H1 (cell line): Measurements from ENCODE around the gene BHMT2. TPM values are rescaled to one million over a fixed set of nuclear protein-coding genes. Genes with fewer than 3 reads are reported as not detected.
A peak's percentile ranks its signal among the peaks of the same experiment; 100 is the strongest.

Source experiments
- CTCF ChIA-PET: fragments of 300-600 bp; sonication (Branson Sonifier 250); formaldehyde crosslinking; loops from one replicate; lab custom pipeline; 2021; ENCODE audit not compliant: partially characterized antibody; lab: Charles Lee
- POLR2A ChIA-PET: fragments of 300-600 bp; sonication (Branson Sonifier 250); formaldehyde crosslinking; loops from one replicate; lab custom pipeline; 2021; ENCODE audit warnings: inconsistent platforms; ENCODE audit not compliant: partially characterized antibody; lab: Charles Lee
- DNase-seq, 2 experiments: peaks; one replicate each; pipeline versions ENCODE4 v3.0.0 to v3.0.0-alpha.2; 2010 to 2022; ENCODE audit warnings: low spot score in 2 of 2, low read depth in 1 of 2, mixed read lengths in 1 of 2
- FAIRE-seq: peaks from 2 replicates; lab custom pipeline; 2011; peaks lifted over from hg19 to GRCh38; lab: Jason Lieb, UNC
- H2AFZ ChIP-seq: 2 replicates; pipeline ENCODE4 v1.8.1; 2012; ENCODE audit warnings: low read length, inconsistent platforms
- H2AK5ac ChIP-seq: 2 replicates; pipeline ENCODE4 v1.6.1; 2013; ENCODE audit warnings: low read depth, low read length
- H2BK120ac ChIP-seq: replicated peaks from 2 replicates; pipeline ENCODE3; 2013; ENCODE audit warnings: low read depth, low read length, inconsistent platforms
- H2BK12ac ChIP-seq: 2 replicates; pipeline ENCODE4 v1.6.1; 2013; ENCODE audit warnings: low read depth, low read length
- H2BK15ac ChIP-seq: 2 replicates; pipeline ENCODE4 v1.6.1; 2013; ENCODE audit warnings: low read length
- H2BK20ac ChIP-seq: 2 replicates; pipeline ENCODE4 v1.6.1; 2013; ENCODE audit warnings: low read length
- H2BK5ac ChIP-seq: 2 replicates; pipeline ENCODE4 v1.6.1; 2013; ENCODE audit warnings: low read depth, low read length
- H3K14ac ChIP-seq: 2 replicates; pipeline ENCODE4 v1.6.1; 2013; ENCODE audit warnings: inconsistent platforms; ENCODE audit not compliant: insufficient read length
- H3K18ac ChIP-seq: 2 replicates; pipeline ENCODE4 v1.6.1; 2013; ENCODE audit warnings: low read length; ENCODE audit errors: extremely low read depth
- H3K23ac ChIP-seq: 2 replicates; pipeline ENCODE4 v1.6.1; 2013; ENCODE audit warnings: inconsistent platforms; ENCODE audit not compliant: insufficient read length
- H3K23me2 ChIP-seq: 2 replicates; pipeline ENCODE4 v1.6.1; 2013; ENCODE audit warnings: low read depth, low read length
- H3K27ac ChIP-seq: 2 replicates; pipeline ENCODE4 v1.6.1; 2011; ENCODE audit warnings: low read depth, low read length, inconsistent platforms
- H3K27me3 ChIP-seq, 4 experiments: replicated peaks in 1 of 4; 1 replicate in 1 of 4; 2 replicates in 3 of 4; pipeline versions ENCODE4 v1.6.1 to v1.8.1; 2011 to 2013; ENCODE audit warnings: low read length in 3 of 4, mild to moderate bottlenecking in 3 of 4, inconsistent platforms in 2 of 4, mixed read lengths in 2 of 4, moderate library complexity in 1 of 4; ENCODE audit not compliant: control insufficient read depth in 3 of 4, insufficient read depth in 3 of 4; ENCODE audit errors: extremely low read depth in 1 of 4
- H3K36me3 ChIP-seq, 4 experiments: 2 replicates each; pipeline versions ENCODE4 v1.6.1 to v1.8.1; 2011 to 2013; ENCODE audit warnings: mild to moderate bottlenecking in 4 of 4, low read length in 3 of 4, moderate library complexity in 2 of 4, control low read depth in 1 of 4, inconsistent platforms in 1 of 4; ENCODE audit not compliant: insufficient read depth in 4 of 4, control insufficient read depth in 2 of 4
- H3K4ac ChIP-seq: replicated peaks from 2 replicates; pipeline ENCODE3; 2013; ENCODE audit warnings: low read length, low read depth, mixed read lengths, inconsistent platforms; ENCODE audit not compliant: insufficient read length
- H3K4me1 ChIP-seq, 4 experiments: replicated peaks in 1 of 4; 1 replicate in 1 of 4; 2 replicates in 3 of 4; pipeline versions ENCODE4 v1.6.1 to v1.8.1; 2011 to 2013; ENCODE audit warnings: low read length in 3 of 4, inconsistent platforms in 2 of 4, mixed read lengths in 1 of 4; ENCODE audit not compliant: insufficient read depth in 4 of 4, control insufficient read depth in 3 of 4
- H3K4me2 ChIP-seq, 2 experiments: 2 replicates each; pipeline versions ENCODE4 v1.6.1 to v1.8.1; 2011 to 2013; ENCODE audit warnings: low read depth in 2 of 2, low read length in 2 of 2, control low read depth in 1 of 2, inconsistent platforms in 1 of 2, mild to moderate bottlenecking in 1 of 2; ENCODE audit not compliant: insufficient read depth in 1 of 2
- H3K4me3 ChIP-seq, 4 experiments: fragments of 200-600, 300-600 bp in 1 of 4; sonication (generic), shearing (Covaris generic), sonication (Bioruptor Twin) in 1 of 4; 2 replicates each; pipeline versions ENCODE4 v1.5.1 to v1.8.1; 2011 to 2016; ENCODE audit warnings: low read length in 4 of 4, low read depth in 3 of 4, control low read depth in 2 of 4, inconsistent platforms in 2 of 4, mild to moderate bottlenecking in 2 of 4, mixed read lengths in 1 of 4, moderate library complexity in 1 of 4; ENCODE audit not compliant: insufficient read depth in 2 of 4; ENCODE audit errors: extremely low read depth in 1 of 4
- H3K56ac ChIP-seq: replicated peaks from 2 replicates; pipeline ENCODE3; 2013; ENCODE audit warnings: low read depth, mild to moderate bottlenecking, mixed read lengths, low read length, inconsistent platforms; ENCODE audit not compliant: insufficient read length
- H3K79me1 ChIP-seq: 2 replicates; pipeline ENCODE4 v1.6.1; 2013; ENCODE audit warnings: low read depth, low read length, control low read depth
- H3K79me2 ChIP-seq, 2 experiments: 2 replicates each; pipeline versions ENCODE4 v1.6.1 to v1.8.1; 2012 to 2013; ENCODE audit warnings: low read length in 2 of 2, mild to moderate bottlenecking in 2 of 2, inconsistent platforms in 1 of 2; ENCODE audit not compliant: insufficient read depth in 2 of 2, control insufficient read depth in 1 of 2
- H3K9ac ChIP-seq, 4 experiments: replicated peaks in 1 of 4; 1 replicate in 1 of 4; 2 replicates in 3 of 4; pipeline versions ENCODE4 v1.6.1 to v1.8.1; 2011 to 2013; ENCODE audit warnings: low read depth in 3 of 4, low read length in 3 of 4, control low read depth in 2 of 4, mild to moderate bottlenecking in 2 of 4, moderate library complexity in 2 of 4, inconsistent platforms in 1 of 4; ENCODE audit errors: extremely low read depth in 1 of 4
- H3K9me3 ChIP-seq, 2 experiments: 2 replicates each; pipeline versions ENCODE4 v1.6.1 to v1.8.1; 2012 to 2013; ENCODE audit warnings: mild to moderate bottlenecking in 2 of 2, moderate library complexity in 2 of 2, control low read depth in 1 of 2, inconsistent platforms in 1 of 2, low read depth in 1 of 2, low read length in 1 of 2, mixed read lengths in 1 of 2; ENCODE audit not compliant: insufficient read depth in 2 of 2
- H4K20me1 ChIP-seq, 2 experiments: replicated peaks in 1 of 2; 2 replicates each; pipeline versions ENCODE3 to v1.8.1; 2011 to 2013; ENCODE audit warnings: inconsistent platforms in 2 of 2, low read length in 2 of 2, mild to moderate bottlenecking in 1 of 2; ENCODE audit not compliant: insufficient read depth in 2 of 2, control insufficient read depth in 1 of 2
- H4K5ac ChIP-seq: 2 replicates; pipeline ENCODE4 v1.6.1; 2013; ENCODE audit warnings: low read length, low read depth, mixed read lengths, inconsistent platforms; ENCODE audit not compliant: insufficient read length
- H4K8ac ChIP-seq: 2 replicates; pipeline ENCODE4 v1.8.0; 2013; ENCODE audit warnings: mild to moderate bottlenecking, moderate library complexity, low read length, inconsistent platforms; ENCODE audit not compliant: insufficient read depth; ENCODE audit errors: extremely low read depth
- H4K91ac ChIP-seq: replicated peaks from 2 replicates; pipeline ENCODE3; 2013; ENCODE audit warnings: low read length, mixed read lengths, inconsistent platforms; ENCODE audit not compliant: insufficient read length
- ASH2L ChIP-seq: fragments of 200-600, 300-600 bp; sonication (generic); IDR thresholded peaks from one replicate; pipeline ENCODE4 v1.7.1; 2017; ENCODE audit warnings: low read length
- KDM4A ChIP-seq: IDR thresholded peaks from one replicate; pipeline ENCODE4 v1.7.1; 2012; ENCODE audit warnings: low read depth, mild to moderate bottlenecking, moderate library complexity, low read length, inconsistent platforms; ENCODE audit not compliant: severe bottlenecking
- POU5F1 ChIP-seq: IDR thresholded peaks from 2 replicates; pipeline ENCODE4 v1.6.1; 2011; ENCODE audit warnings: low read depth, mild to moderate bottlenecking, low read length, moderate library complexity
- RFX5 ChIP-seq: IDR thresholded peaks from 2 replicates; pipeline ENCODE4 v1.6.1; 2011; ENCODE audit warnings: low read depth, low read length, improper control_type of control experiment, borderline replicate concordance
- TCF12 ChIP-seq: IDR thresholded peaks from 2 replicates; pipeline ENCODE4 v1.6.1; 2011; ENCODE audit warnings: low read depth, mild to moderate bottlenecking, low read length
- WGBS, 2 experiments: shearing (Covaris generic) in 1 of 2; methylation state at CpG; one replicate each; pipeline versions ENCODE4 v1.1.6 to v1.1.7; 2013 to 2015; ENCODE audit warnings: low lambda C conversion rate in 2 of 2, mixed read lengths in 2 of 2, inconsistent platforms in 1 of 2, low coverage in 1 of 2, missing lambda C conversion rate in 1 of 2; ENCODE audit not compliant: insufficient replicate concordance in 2 of 2, insufficient coverage in 1 of 2, insufficient read length in 1 of 2; ENCODE audit errors: extremely low coverage in 1 of 2, missing lambda C conversion rate in 1 of 2; 5-methylcytosine and 5-hydroxymethylcytosine counted together
- polyA plus RNA-seq, 7 experiments: library from polyadenylated mRNA; depleted of rRNA in 3 of 7; stranded (reverse) in 5 of 7; unstranded in 2 of 7; fragments of >200 nt in 5 of 7; fragments of 200-250 nt in 2 of 7; gene quantifications; 1 replicate in 5 of 7; 2 replicates in 1 of 7; 4 replicates in 1 of 7; pipeline versions ENCODE4 v1.2.1 to v1.2.3, GENCODE V29; 2011 to 2013; ENCODE audit warnings: missing spikeins in 2 of 7, mixed read lengths in 2 of 7
- total RNA-seq: library from RNA; stranded (reverse); fragmentation: NEBNext Ultra II Directional; extraction: Animal tissue kit (Norgen Biotek cat#: 25700); gene quantifications from 2 replicates; pipeline ENCODE4 v1.2.1, GENCODE V29; 2021

BHMT2 gene
- total and polyA plus RNA-seq, 2 of the 8 experiments (the other 6 are each of a cell fraction or from before 2014, with no cell fraction given): 0.11 TPM; not detected in 1

GRCh38 chr5:79111387-79111959, 41.9 kb downstream of the BHMT2 start, which contains the start of gene BHMT:
Gene BHMT (plus strand): TSS chr5:79111809. CDS start chr5:79111886, 77 bp downstream.
- Histone ChIP-seq H3K23ac (no peak within 1 kb of the TSS), H3K4me3 (peak within 1 kb of the TSS; percentile 50 to 73 (median 60)), H2AFZ (peak within 1 kb of the TSS; percentile 60), H3K4ac (no peak within 1 kb of the TSS), H3K9ac (peak within 1 kb of the TSS in 2 of 4 experiments; percentile 14 to 20; a peak in 2 of 7 replicates), H3K4me1 (no peaks in the 10 kb centered on the region), H3K27ac (no peak within 1 kb of the TSS), H3K23me2 (peaks cover 11% of the 10 kb centered on the region; the same call in 1 of the 2 replicates), H2BK20ac (peak within 1 kb of the TSS; percentile 16; the same call in 1 of the 2 replicates), H4K5ac (no peak within 1 kb of the TSS), H3K4me2 (peak within 1 kb of the TSS; percentile 84 to 93), H2AK5ac (no peak within 1 kb of the TSS), H3K27me3 (peaks cover 15 to 27% (median 22%) of the 10 kb centered on the region in 4 experiments), H4K91ac (no peak within 1 kb of the TSS), H3K79me2 (no peaks in the 10 kb centered on the region), H3K36me3 (no peaks in the 10 kb centered on the region), H3K18ac (peak within 1 kb of the TSS; percentile 32; the same call in 1 of the 2 replicates), H4K8ac (no peak within 1 kb of the TSS), H2BK120ac (no peak within 1 kb of the TSS), H4K20me1 (peaks cover 0 to 3% of the 10 kb centered on the region in 2 experiments), H3K14ac (no peak within 1 kb of the TSS), H2BK5ac (no peak within 1 kb of the TSS), H3K79me1 (no peaks in the 10 kb centered on the region), H3K56ac (no peak within 1 kb of the TSS), H2BK15ac (peak within 1 kb of the TSS; percentile 95; the same call in 1 of the 2 replicates), H2BK12ac (no peak within 1 kb of the TSS), H3K9me3 (no peaks in the 10 kb centered on the region)
- ChIA-PET CTCF (interaction anchor here (0.9 to 1.5 kb wide), 3 partner anchors 85 to 101 kb away, joined by 3 to 4 read pairs (median 3); no protein-coding TSS in a partner anchor), POLR2A (no interaction called here)
- FAIRE-seq (no peak), DNase-seq (no peak)
- WGBS, 2 experiments: 15% methylated on average over 29 of the region's 32 CpGs; no CpG with 5 or more reads in 1 of the 2 experiments
- no peak for TF ChIP-seq POU5F1
- no peak for TF ChIP-seq RFX5
- TF ChIP-seq TCF12: no peak
- peak; percentile 79 for TF ChIP-seq ASH2L
- peak; percentile 99 for TF ChIP-seq KDM4A
